GM06990 (cell line): ENCODE results near the gene CCNO.
A peak's percentile ranks its signal among the peaks of the same experiment; 100 is the strongest.

ENCODE experiments used
- DNase-seq: peaks from one replicate; pipeline ENCODE4 v3.0.0-alpha.2; 2011; ENCODE audit not compliant: insufficient read length; ENCODE audit errors: extremely low read depth
- H3K27me3 ChIP-seq: replicated peaks from 2 replicates; pipeline ENCODE4 v1.6.0; 2011; ENCODE audit warnings: low read length; ENCODE audit not compliant: control insufficient read depth, insufficient read depth
- H3K36me3 ChIP-seq: 2 replicates; pipeline ENCODE4 v1.5.1; 2011; ENCODE audit warnings: low read length; ENCODE audit not compliant: control insufficient read depth, insufficient read depth
- H3K4me3 ChIP-seq: replicated peaks from 2 replicates; pipeline ENCODE4 v1.5.1; 2011; ENCODE audit warnings: low read depth, mild to moderate bottlenecking, control low read depth, low read length
- CTCF ChIP-seq: IDR thresholded peaks from 2 replicates; pipeline ENCODE4 v1.5.1; 2011; ENCODE audit warnings: low read length, control low read depth, mild to moderate bottlenecking, inconsistent platforms; ENCODE audit not compliant: insufficient read depth, poor library complexity, severe bottlenecking

The CCNO gene

GRCh38 chr5:55232985-55233928, at the start of gene CCNO:
Gene CCNO, minus strand, starts transcription at chr5:55233608. Its CDS starts 85 bp downstream, at chr5:55233523.
- peaks cover under 1% of the 10 kb centered on the region; the same call in 1 of the 2 replicates for H3K27me3 ChIP-seq
- no peak for TF ChIP-seq CTCF
- peak within 1 kb of the TSS; percentile 56 for H3K4me3 ChIP-seq
- peak; percentile 64 for DNase-seq
- H3K36me3 ChIP-seq: no peaks in the 10 kb centered on the region

GRCh38 chr5:55278778-55279177, 45.4 kb upstream of the CCNO start:
- no peak for DNase-seq
- Histone ChIP-seq H3K4me3 (no peak overlapping the region), H3K36me3 (peaks cover 12% of the 10 kb centered on the region), H3K27me3 (no peaks in the 10 kb centered on the region)
- TF ChIP-seq CTCF: no peak

- H3K27me3 ChIP-seq: no peaks in the 10 kb centered on the region
- H3K4me3 ChIP-seq: no peak overlapping the region
- no peak for TF ChIP-seq CTCF
- DNase-seq: no peak
- H3K36me3 ChIP-seq: peaks cover 7% of the 10 kb centered on the region
Observed at GRCh38 chr5:55276771-55277170, 43.4 kb upstream of the CCNO start.

- Histone ChIP-seq H3K4me3 (no peak overlapping the region), H3K27me3 (no peaks in the 10 kb centered on the region), H3K36me3 (peaks cover 3% of the 10 kb centered on the region)
- no peak for TF ChIP-seq CTCF
- no peak for DNase-seq
Observed at GRCh38 chr5:55258339-55258738, 24.9 kb upstream of the CCNO start.

GRCh38 chr5:55254802-55255201, 21.4 kb upstream of the CCNO start:
- H3K36me3 ChIP-seq: peaks cover 1% of the 10 kb centered on the region
- no peak for TF ChIP-seq CTCF
- no peak for DNase-seq
- H3K27me3 ChIP-seq: no peaks in the 10 kb centered on the region
- no peak overlapping the region for H3K4me3 ChIP-seq
